ENCODE measurements around the gene SLC6A19. TPM values are rescaled to one million over a fixed set of nuclear protein-coding genes. Genes with fewer than 3 reads are reported as not detected.

Gene SLC6A19
- total and polyA plus RNA-seq, 9 of the 15 experiments (the other 6 are each of a cell fraction or from before 2014, with no cell fraction given): 0.03 to 1.6 (median 0.59) TPM

DNA sequence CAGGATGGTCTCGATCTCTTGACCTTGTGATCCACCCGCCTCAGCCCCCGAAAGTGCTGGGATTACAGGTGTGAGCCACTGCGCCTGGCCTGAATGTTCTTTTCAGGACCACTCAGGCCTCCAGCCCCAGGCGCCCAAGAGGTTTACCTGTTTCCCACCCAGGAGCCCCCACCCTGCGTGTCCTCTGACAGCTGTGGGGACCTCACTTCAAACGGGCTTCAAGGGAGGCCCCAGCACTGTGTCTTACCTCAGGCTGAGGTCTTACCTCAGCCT, 19.1 kb upstream of the SLC6A19 start:
- Histone ChIP-seq H3K9me3 (replicated peaks; ENCODE audit: control insufficient read depth, insufficient read depth, low read depth, low read length) (no peaks in the 10 kb centered on the region), H3K27me3 (ENCODE audit: control insufficient read depth in 2 of 2, insufficient read depth in 2 of 2, low read length in 2 of 2) (no peaks in the 10 kb centered on the region), H4K20me1 (replicated peaks; ENCODE audit: control insufficient read depth, insufficient read depth, low read length) (no peaks in the 10 kb centered on the region), H3K27ac (ENCODE audit: extremely low read depth, low read depth, low read length) (no peak overlapping the region), H3K79me2 (ENCODE audit: control insufficient read depth, insufficient read depth, low read length) (no peaks in the 10 kb centered on the region), H2AFZ (ENCODE audit: low read depth, low read length) (no peak overlapping the region), H3K36me3 (ENCODE audit: control insufficient read depth, insufficient read depth, low read length) (no peaks in the 10 kb centered on the region), H3K4me1 (replicated peaks in 1 of 2; ENCODE audit: control insufficient read depth in 2 of 2, insufficient read depth in 2 of 2, low read length in 2 of 2) (peaks cover 51 to 92% of the 10 kb centered on the region in 2 experiments), H3K9ac (ENCODE audit: insufficient read depth in 1 of 2, low read depth in 2 of 2, low read length in 2 of 2) (peak overlapping the region in 1 of 2 experiments; percentile 34; a peak in 2 of 4 replicates), H3K4me3 (no peak overlapping the region), H3K4me2 (ENCODE audit: insufficient read depth, low read length) (no peak overlapping the region), H3K9me1 (ENCODE audit: control insufficient read depth, insufficient read depth, low read length) (no peaks in the 10 kb centered on the region)
- POLR2A ChIA-PET: interaction anchor here (0.6 to 0.7 kb wide), 2 partner anchors 20 to 319 kb away, joined by 3 read pairs; no protein-coding TSS in a partner anchor
- no peak; the same call in 2 of the 3 replicates for ATAC-seq
- BruUV-seq (replicated peaks): no TSS peak
- TF ChIP-seq CBFA2T3 (IDR thresholded peaks at IDR 0.05): no peak
- TF ChIP-seq ZNF561 (CRISPR knock-in tag; conservative IDR thresholded peaks at IDR 0.05): no peak
- TF ChIP-seq ZNF778 (CRISPR knock-in tag; IDR thresholded peaks at IDR 0.05): no peak
- TF ChIP-seq SMAD2 (IDR thresholded peaks at IDR 0.05; ENCODE audit: low read depth, low read length): no peak
- no peak for TF ChIP-seq NFE2 (IDR thresholded peaks at IDR 0.05; ENCODE audit: low read depth)
- no peak for TF ChIP-seq ZEB2 (IDR thresholded peaks at IDR 0.05)
- TF ChIP-seq, protein P1, sequence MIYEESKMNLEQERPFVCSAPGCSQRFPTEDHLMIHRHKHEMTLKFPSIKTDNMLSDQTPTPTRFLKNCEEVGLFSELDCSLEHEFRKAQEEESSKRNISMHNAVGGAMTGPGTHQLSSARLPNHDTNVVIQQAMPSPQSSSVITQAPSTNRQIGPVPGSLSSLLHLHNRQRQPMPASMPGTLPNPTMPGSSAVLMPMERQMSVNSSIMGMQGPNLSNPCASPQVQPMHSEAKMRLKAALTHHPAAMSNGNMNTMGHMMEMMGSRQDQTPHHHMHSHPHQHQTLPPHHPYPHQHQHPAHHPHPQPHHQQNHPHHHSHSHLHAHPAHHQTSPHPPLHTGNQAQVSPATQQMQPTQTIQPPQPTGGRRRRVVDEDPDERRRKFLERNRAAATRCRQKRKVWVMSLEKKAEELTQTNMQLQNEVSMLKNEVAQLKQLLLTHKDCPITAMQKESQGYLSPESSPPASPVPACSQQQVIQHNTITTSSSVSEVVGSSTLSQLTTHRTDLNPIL (CRISPR knock-in tag; IDR thresholded peaks at IDR 0.05): no peak
- TF ChIP-seq NBN (IDR thresholded peaks at IDR 0.05; ENCODE audit: low read depth): no peak
- no peak for TF ChIP-seq TCF7 (IDR thresholded peaks at IDR 0.05; ENCODE audit: borderline replicate concordance)
- TF ChIP-seq, protein P2, sequence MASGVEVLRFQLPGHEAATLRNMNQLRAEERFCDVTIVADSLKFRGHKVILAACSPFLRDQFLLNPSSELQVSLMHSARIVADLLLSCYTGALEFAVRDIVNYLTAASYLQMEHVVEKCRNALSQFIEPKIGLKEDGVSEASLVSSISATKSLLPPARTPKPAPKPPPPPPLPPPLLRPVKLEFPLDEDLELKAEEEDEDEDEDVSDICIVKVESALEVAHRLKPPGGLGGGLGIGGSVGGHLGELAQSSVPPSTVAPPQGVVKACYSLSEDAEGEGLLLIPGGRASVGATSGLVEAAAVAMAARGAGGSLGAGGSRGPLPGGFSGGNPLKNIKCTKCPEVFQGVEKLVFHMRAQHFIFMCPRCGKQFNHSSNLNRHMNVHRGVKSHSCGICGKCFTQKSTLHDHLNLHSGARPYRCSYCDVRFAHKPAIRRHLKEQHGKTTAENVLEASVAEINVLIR (CRISPR knock-in tag; IDR thresholded peaks at IDR 0.05): no peak
- TF ChIP-seq, protein P3, sequence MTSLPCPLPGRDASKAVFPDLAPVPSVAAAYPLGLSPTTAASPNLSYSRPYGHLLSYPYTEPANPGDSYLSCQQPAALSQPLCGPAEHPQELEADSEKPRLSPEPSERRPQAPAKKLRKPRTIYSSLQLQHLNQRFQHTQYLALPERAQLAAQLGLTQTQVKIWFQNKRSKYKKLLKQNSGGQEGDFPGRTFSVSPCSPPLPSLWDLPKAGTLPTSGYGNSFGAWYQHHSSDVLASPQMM (CRISPR knock-in tag; IDR thresholded peaks at IDR 0.05): no peak
- no peak for TF ChIP-seq CBX3 (IDR thresholded peaks at IDR 0.05; ENCODE audit: borderline replicate concordance in 1 of 2, low read length in 2 of 2)
- no peak for TF ChIP-seq TSC22D4 (tag; IDR thresholded peaks at IDR 0.05)
- TF ChIP-seq SNRNP70 (optimal IDR thresholded peaks at IDR 0.05; ENCODE audit: low read depth, low read length): no peak
- TF ChIP-seq CBFA2T2 (conservative IDR thresholded peaks at IDR 0.05): no peak
- no peak for TF ChIP-seq TARDBP (IDR thresholded peaks at IDR 0.05)
- no peak for TF ChIP-seq EZH2 (IDR thresholded peaks at IDR 0.05; ENCODE audit: borderline replicate concordance, low read depth, low read length)
- no peak for TF ChIP-seq PML (IDR thresholded peaks at IDR 0.05; ENCODE audit: low read length)
- no peak for TF ChIP-seq RFX5 (IDR thresholded peaks at IDR 0.05; ENCODE audit: low read depth, low read length)
- TF ChIP-seq ILF3 (IDR thresholded peaks at IDR 0.05; ENCODE audit: borderline replicate concordance): no peak
- DNase-seq (ENCODE audit: extremely low read depth in 1 of 4, low spot score in 3 of 4): no peak
- FAIRE-seq: no peak
- in situ Hi-C loops (cut with MboI) (no loop called here), intact Hi-C loops (cut with micrococcal nuclease) (no loop called here)
- CTCF ChIA-PET (ENCODE audit: low intra/inter-chr PET ratio): no interaction called here
- 72% methylated on average over 7 of the region's 7 CpGs for WGBS (ENCODE audit: insufficient coverage, low coverage, missing lambda C conversion rate)

All from K562 (cell line).